Type B pancreatic cell (in vitro differentiated cells): ENCODE results near the gene DNAJB4. TPM values are rescaled to one million over a fixed set of nuclear protein-coding genes. Genes with fewer than 3 reads are reported as not detected.
"Not testable (repeated sequence)": the region's sequence is repeated elsewhere in the genome, so short reads cannot be mapped to it uniquely, and the experiment has no call there.

Experiments
- DNase-seq: peaks from one replicate; pipeline ENCODE4 v3.0.0; 2021; ENCODE audit warnings: mixed read lengths; ENCODE audit not compliant: unreplicated experiment; ENCODE audit errors: extremely low spot score
- H3K27ac Mint-ChIP-seq: 2 replicates; pipeline ENCODE4 v1.8.0; 2021; ENCODE audit warnings: mild to moderate bottlenecking, mixed read lengths
- H3K27me3 Mint-ChIP-seq: 2 replicates; pipeline ENCODE4 v1.8.0; 2021; ENCODE audit warnings: mixed read lengths
- H3K36me3 Mint-ChIP-seq: 2 replicates; pipeline ENCODE4 v1.8.0; 2021; ENCODE audit warnings: mixed read lengths
- H3K4me1 Mint-ChIP-seq: one replicate; pipeline ENCODE4 v1.8.0; 2021; ENCODE audit warnings: mixed read lengths; ENCODE audit not compliant: unreplicated experiment
- H3K4me3 Mint-ChIP-seq: 2 replicates; pipeline ENCODE4 v1.8.0; 2021; ENCODE audit warnings: mild to moderate bottlenecking, mixed read lengths
- H3K9me3 Mint-ChIP-seq: 2 replicates; pipeline ENCODE4 v1.8.0; 2021; ENCODE audit warnings: mixed read lengths
- total RNA-seq: library from RNA; stranded (reverse); gene quantifications from 2 replicates; pipeline ENCODE4 v1.2.1, GENCODE V29; 2021; ENCODE audit warnings: low replicate concordance
- TF ChIP-seq, protein P1 (sequence below): fragments of 200-600 bp; sonication (generic); conservative IDR thresholded peaks from 2 replicates; pipeline ENCODE4 v1.5.0; 2021; ENCODE audit warnings: antibody characterized with exemption, mild to moderate bottlenecking

DNAJB4 gene
- total RNA-seq, 1 donor from 2014 or later: 27.7 TPM

GRCh38 chr1:78011050-78011449 lies 6.3 kb downstream of the DNAJB4 start:
- no peaks in the 10 kb centered on the region for H3K9me3 Mint-ChIP-seq
- H3K4me1 Mint-ChIP-seq: peaks cover 12% of the 10 kb centered on the region
- H3K27me3 Mint-ChIP-seq: no peaks in the 10 kb centered on the region
- H3K36me3 Mint-ChIP-seq: peaks cover 14% of the 10 kb centered on the region
- TF ChIP-seq, protein P1, sequence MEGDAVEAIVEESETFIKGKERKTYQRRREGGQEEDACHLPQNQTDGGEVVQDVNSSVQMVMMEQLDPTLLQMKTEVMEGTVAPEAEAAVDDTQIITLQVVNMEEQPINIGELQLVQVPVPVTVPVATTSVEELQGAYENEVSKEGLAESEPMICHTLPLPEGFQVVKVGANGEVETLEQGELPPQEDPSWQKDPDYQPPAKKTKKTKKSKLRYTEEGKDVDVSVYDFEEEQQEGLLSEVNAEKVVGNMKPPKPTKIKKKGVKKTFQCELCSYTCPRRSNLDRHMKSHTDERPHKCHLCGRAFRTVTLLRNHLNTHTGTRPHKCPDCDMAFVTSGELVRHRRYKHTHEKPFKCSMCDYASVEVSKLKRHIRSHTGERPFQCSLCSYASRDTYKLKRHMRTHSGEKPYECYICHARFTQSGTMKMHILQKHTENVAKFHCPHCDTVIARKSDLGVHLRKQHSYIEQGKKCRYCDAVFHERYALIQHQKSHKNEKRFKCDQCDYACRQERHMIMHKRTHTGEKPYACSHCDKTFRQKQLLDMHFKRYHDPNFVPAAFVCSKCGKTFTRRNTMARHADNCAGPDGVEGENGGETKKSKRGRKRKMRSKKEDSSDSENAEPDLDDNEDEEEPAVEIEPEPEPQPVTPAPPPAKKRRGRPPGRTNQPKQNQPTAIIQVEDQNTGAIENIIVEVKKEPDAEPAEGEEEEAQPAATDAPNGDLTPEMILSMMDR: no peak
- no peak overlapping the region for H3K27ac Mint-ChIP-seq
- DNase-seq: no peak
- no peak overlapping the region for H3K4me3 Mint-ChIP-seq

GRCh38 chr1:78015148-78015547 lies 10.4 kb downstream of the DNAJB4 start:
- no peaks in the 10 kb centered on the region for H3K27me3 Mint-ChIP-seq
- peaks cover 3% of the 10 kb centered on the region for H3K4me1 Mint-ChIP-seq
- TF ChIP-seq, protein P1: no peak
- no peak overlapping the region for H3K27ac Mint-ChIP-seq
- H3K4me3 Mint-ChIP-seq: no peak overlapping the region
- peaks cover 17% of the 10 kb centered on the region for H3K36me3 Mint-ChIP-seq
- no peak for DNase-seq
- H3K9me3 Mint-ChIP-seq: no peaks in the 10 kb centered on the region

- no peaks in the 10 kb centered on the region for H3K4me1 Mint-ChIP-seq
- no peaks in the 10 kb centered on the region for H3K9me3 Mint-ChIP-seq
- TF ChIP-seq, protein P1: no peak
- no peak overlapping the region for H3K4me3 Mint-ChIP-seq
- H3K27me3 Mint-ChIP-seq: no peaks in the 10 kb centered on the region
- DNase-seq: no peak
- no peak overlapping the region for H3K27ac Mint-ChIP-seq
- H3K36me3 Mint-ChIP-seq: peaks cover 11% of the 10 kb centered on the region
Measured at GRCh38 chr1:78019024-78019423, 14.3 kb downstream of the DNAJB4 start.

- H3K4me3 Mint-ChIP-seq, DNase-seq, H3K9me3 Mint-ChIP-seq, H3K27me3 Mint-ChIP-seq, H3K36me3 Mint-ChIP-seq, H3K27ac Mint-ChIP-seq, H3K4me1 Mint-ChIP-seq: not testable (repeated sequence)
Measured at GRCh38 chr1:78021134-78021533, 16.4 kb downstream of the DNAJB4 start.

DNA sequence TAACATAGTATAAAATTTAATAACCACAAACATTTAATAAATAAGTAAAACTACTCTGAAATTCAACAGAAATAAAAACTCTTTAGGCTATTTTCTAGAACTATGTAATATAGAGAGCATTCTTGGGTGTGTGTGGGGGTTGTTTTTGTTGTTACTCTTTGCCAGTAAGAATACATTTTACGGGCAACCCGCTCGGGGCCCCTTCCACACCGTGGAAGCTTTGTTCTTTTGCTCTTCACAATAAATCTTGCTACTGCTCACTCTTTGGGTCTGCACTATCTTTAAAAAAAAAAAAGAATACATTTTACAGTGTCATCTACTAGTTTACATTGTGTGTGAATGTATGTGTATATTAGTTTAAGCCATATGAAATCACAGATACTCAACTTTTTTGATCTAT lies 25.1 kb downstream of the DNAJB4 start:
- no peak overlapping the region for H3K27ac Mint-ChIP-seq
- H3K4me1 Mint-ChIP-seq: no peaks in the 10 kb centered on the region
- H3K27me3 Mint-ChIP-seq: no peaks in the 10 kb centered on the region
- no peak overlapping the region for H3K4me3 Mint-ChIP-seq
- no peaks in the 10 kb centered on the region for H3K36me3 Mint-ChIP-seq
- DNase-seq: no peak
- TF ChIP-seq, protein P1: no peak
- no peaks in the 10 kb centered on the region for H3K9me3 Mint-ChIP-seq

- Mint-ChIP-seq H3K4me1 (no peaks in the 10 kb centered on the region), H3K4me3 (no peak overlapping the region), H3K27me3 (no peaks in the 10 kb centered on the region), H3K27ac (no peak overlapping the region), H3K9me3 (no peaks in the 10 kb centered on the region), H3K36me3 (no peaks in the 10 kb centered on the region)
- TF ChIP-seq, protein P1: no peak
- no peak for DNase-seq
Measured at GRCh38 chr1:78032996-78033796, 28.5 kb downstream of the DNAJB4 start.
